Keratinocyte (primary cell): ENCODE results near the gene FARP2. TPM values are rescaled to one million over a fixed set of nuclear protein-coding genes. Genes with fewer than 3 reads are reported as not detected.
"Not testable (repeated sequence)": the region's sequence is repeated elsewhere in the genome, so short reads cannot be mapped to it uniquely, and the experiment has no call there.

Experiments used
- DNase-seq: peaks from one replicate; pipeline ENCODE4 v3.0.0-alpha.2; 2011; ENCODE audit warnings: low read depth, missing footprints, low spot score
- FAIRE-seq: peaks from 2 replicates; lab custom pipeline; 2011; peaks lifted over from hg19 to GRCh38; lab: Jason Lieb, UNC
- H2AFZ ChIP-seq: 2 replicates; pipeline ENCODE4 v1.6.0; 2012; ENCODE audit warnings: low read length, control low read depth, inconsistent platforms; ENCODE audit not compliant: control insufficient read depth
- H3K27ac ChIP-seq: 2 replicates; pipeline ENCODE4 v1.5.1; 2011; ENCODE audit warnings: low read length; ENCODE audit not compliant: control insufficient read depth, insufficient read depth
- H3K27me3 ChIP-seq: 3 replicates; pipeline ENCODE4 v1.6.0; 2011; ENCODE audit warnings: low read length; ENCODE audit not compliant: control insufficient read depth, insufficient read depth; ENCODE audit errors: extremely low read depth
- H3K36me3 ChIP-seq, 2 experiments: 2 replicates in 1 of 2; 3 replicates in 1 of 2; pipeline ENCODE4 v1.5.1; 2011; ENCODE audit warnings: low read length in 2 of 2, mild to moderate bottlenecking in 1 of 2; ENCODE audit not compliant: control insufficient read depth in 2 of 2, insufficient read depth in 2 of 2; ENCODE audit errors: extremely low read depth in 1 of 2
- H3K4me1 ChIP-seq: 3 replicates; pipeline ENCODE4 v1.5.1; 2011; ENCODE audit warnings: low read length; ENCODE audit not compliant: control insufficient read depth, insufficient read depth; ENCODE audit errors: extremely low read depth
- H3K4me2 ChIP-seq: 3 replicates; pipeline ENCODE4 v1.6.0; 2011; ENCODE audit warnings: low read depth, low read length; ENCODE audit not compliant: control insufficient read depth, insufficient read depth; ENCODE audit errors: extremely low read depth
- H3K4me3 ChIP-seq, 3 experiments: fragments of 200-600 bp in 1 of 3; sonication (generic) in 1 of 3; 2 replicates in 2 of 3; 3 replicates in 1 of 3; pipeline ENCODE4 v1.5.1; 2011 to 2016; ENCODE audit warnings: low read length in 3 of 3, mild to moderate bottlenecking in 3 of 3, control low read depth in 2 of 3, inconsistent platforms in 1 of 3, low read depth in 1 of 3, mixed read lengths in 1 of 3, mixed run types in 1 of 3, moderate library complexity in 1 of 3; ENCODE audit not compliant: control insufficient read depth in 2 of 3, insufficient read depth in 2 of 3; ENCODE audit errors: extremely low read depth in 1 of 3
- H3K79me2 ChIP-seq: 2 replicates; pipeline ENCODE4 v1.6.0; 2012; ENCODE audit warnings: low read length; ENCODE audit not compliant: control insufficient read depth, insufficient read depth
- H3K9ac ChIP-seq: 3 replicates; pipeline ENCODE4 v1.6.0; 2011; ENCODE audit warnings: low read length; ENCODE audit not compliant: control insufficient read depth, insufficient read depth; ENCODE audit errors: extremely low read depth
- H3K9me1 ChIP-seq: 3 replicates; pipeline ENCODE4 v1.6.0; 2011; ENCODE audit warnings: low read length; ENCODE audit not compliant: control insufficient read depth, insufficient read depth; ENCODE audit errors: extremely low read depth
- H3K9me3 ChIP-seq: 2 replicates; pipeline ENCODE4 v1.5.1; 2012; ENCODE audit warnings: low read depth, low read length; ENCODE audit not compliant: control insufficient read depth
- H4K20me1 ChIP-seq: 3 replicates; pipeline ENCODE4 v1.6.0; 2011; ENCODE audit warnings: low read length; ENCODE audit not compliant: control insufficient read depth, insufficient read depth; ENCODE audit errors: extremely low read depth
- EZH2 ChIP-seq: IDR thresholded peaks from one replicate; pipeline ENCODE4 v1.6.1; 2012; ENCODE audit warnings: inconsistent platforms, mild to moderate bottlenecking, low read length, moderate library complexity
- dilution Hi-C: fragments of 300-500 bp; cut with MboI; formaldehyde crosslinking; loops from one replicate; pipeline ENCODE4 v1.7.0; 2020; ENCODE audit warnings: low sequenced_read_pairs; ENCODE audit not compliant: extremely low pct_ligation_motif_present
- polyA plus RNA-seq, 5 experiments: library from polyadenylated mRNA; depleted of rRNA in 3 of 5; stranded (reverse) in 3 of 5; stranded (forward) in 1 of 5; unstranded in 1 of 5; fragments of >200 nt; gene quantifications; 1 replicate in 1 of 5; 2 replicates in 3 of 5; 3 replicates in 1 of 5; pipeline versions ENCODE4 v1.2.1 to v1.2.3, GENCODE V29; 2011 to 2012; ENCODE audit warnings: missing spikeins in 2 of 5, low read depth in 1 of 5, low replicate concordance in 1 of 5
- TF ChIP-seq, protein P1 (sequence below), 3 experiments: IDR thresholded peaks in 1 of 3; conservative IDR thresholded peaks in 1 of 3; optimal IDR thresholded peaks in 1 of 3; 2 replicates in 2 of 3; 3 replicates in 1 of 3; pipeline versions ENCODE3 to v1.5.1; 2011; ENCODE audit warnings: low read length in 3 of 3, mild to moderate bottlenecking in 3 of 3, moderate library complexity in 2 of 3, control low read depth in 1 of 3, inconsistent platforms in 1 of 3; ENCODE audit not compliant: insufficient read depth in 2 of 3; ENCODE audit errors: extremely low read depth in 1 of 3

FARP2 gene
- polyA plus RNA-seq, 1 donor (not counting 4 experiments of a cell fraction or from before 2014, with no cell fraction given), result 39.3 TPM

- no peak for FAIRE-seq
- Histone ChIP-seq H3K9me1 (no peaks in the 10 kb centered on the region), H3K36me3 (peaks cover 36 to 40% of the 10 kb centered on the region in 2 experiments), H3K4me2 (no peak overlapping the region), H2AFZ (no peak overlapping the region), H3K9ac (no peak overlapping the region), H3K4me3 (no peak overlapping the region), H4K20me1 (peaks cover 3% of the 10 kb centered on the region), H3K79me2 (no peaks in the 10 kb centered on the region), H3K27ac (no peak overlapping the region), H3K27me3 (no peaks in the 10 kb centered on the region), H3K9me3 (no peaks in the 10 kb centered on the region), H3K4me1 (no peaks in the 10 kb centered on the region)
- TF ChIP-seq, protein P1, sequence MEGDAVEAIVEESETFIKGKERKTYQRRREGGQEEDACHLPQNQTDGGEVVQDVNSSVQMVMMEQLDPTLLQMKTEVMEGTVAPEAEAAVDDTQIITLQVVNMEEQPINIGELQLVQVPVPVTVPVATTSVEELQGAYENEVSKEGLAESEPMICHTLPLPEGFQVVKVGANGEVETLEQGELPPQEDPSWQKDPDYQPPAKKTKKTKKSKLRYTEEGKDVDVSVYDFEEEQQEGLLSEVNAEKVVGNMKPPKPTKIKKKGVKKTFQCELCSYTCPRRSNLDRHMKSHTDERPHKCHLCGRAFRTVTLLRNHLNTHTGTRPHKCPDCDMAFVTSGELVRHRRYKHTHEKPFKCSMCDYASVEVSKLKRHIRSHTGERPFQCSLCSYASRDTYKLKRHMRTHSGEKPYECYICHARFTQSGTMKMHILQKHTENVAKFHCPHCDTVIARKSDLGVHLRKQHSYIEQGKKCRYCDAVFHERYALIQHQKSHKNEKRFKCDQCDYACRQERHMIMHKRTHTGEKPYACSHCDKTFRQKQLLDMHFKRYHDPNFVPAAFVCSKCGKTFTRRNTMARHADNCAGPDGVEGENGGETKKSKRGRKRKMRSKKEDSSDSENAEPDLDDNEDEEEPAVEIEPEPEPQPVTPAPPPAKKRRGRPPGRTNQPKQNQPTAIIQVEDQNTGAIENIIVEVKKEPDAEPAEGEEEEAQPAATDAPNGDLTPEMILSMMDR (optimal IDR thresholded peaks at IDR 0.05 in 1 of 3, IDR thresholded peaks at IDR 0.05 in 1 of 3, conservative IDR thresholded peaks at IDR 0.05 in 1 of 3; ENCODE audit: extremely low read depth in 1 of 3, insufficient read depth in 2 of 3, low read length in 3 of 3), result no peak
- no peak for TF ChIP-seq EZH2
- dilution Hi-C loops, result no loop called here
- no peak for DNase-seq
These were observed 61.5 kb downstream of the FARP2 start for GRCh38 chr2:241417626-241418025.

DNA sequence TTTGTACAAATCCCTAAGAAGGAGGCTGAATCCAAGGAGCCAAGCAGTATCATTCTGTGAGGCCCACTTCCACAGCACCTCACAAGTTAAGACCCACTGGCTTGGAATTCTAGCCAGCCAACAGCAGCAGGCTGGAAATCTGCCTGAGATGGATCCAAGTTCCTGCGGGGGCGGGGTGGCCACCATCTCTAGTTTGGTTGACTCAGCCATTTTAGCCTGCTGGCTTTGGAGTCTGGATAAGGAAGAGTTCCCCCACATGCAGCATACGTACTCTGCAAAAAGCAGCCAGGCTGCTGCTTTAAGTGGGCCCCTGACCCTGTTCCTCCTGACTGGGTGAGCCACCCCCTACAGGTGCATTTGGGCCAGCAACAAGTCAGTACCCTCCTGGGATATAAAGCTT lies 65.2 kb downstream of the FARP2 start:
- H3K4me1 ChIP-seq, result no peaks in the 10 kb centered on the region
- H3K9ac ChIP-seq, result no peak overlapping the region
- no peak overlapping the region for H3K27ac ChIP-seq
- no peaks in the 10 kb centered on the region for H3K9me3 ChIP-seq
- no peaks in the 10 kb centered on the region for H3K9me1 ChIP-seq
- no peaks in the 10 kb centered on the region for H4K20me1 ChIP-seq
- FAIRE-seq (no peak), DNase-seq (no peak)
- H3K4me2 ChIP-seq, result no peak overlapping the region
- TF ChIP-seq, protein P1 (optimal IDR thresholded peaks at IDR 0.05 in 1 of 3, IDR thresholded peaks at IDR 0.05 in 1 of 3, conservative IDR thresholded peaks at IDR 0.05 in 1 of 3; ENCODE audit: extremely low read depth in 1 of 3, insufficient read depth in 2 of 3, low read length in 3 of 3), result no peak
- no peak for TF ChIP-seq EZH2
- H3K36me3 ChIP-seq, result peaks cover 17 to 21% of the 10 kb centered on the region in 2 experiments
- H2AFZ ChIP-seq, result no peak overlapping the region
- H3K27me3 ChIP-seq, result no peaks in the 10 kb centered on the region
- no peaks in the 10 kb centered on the region for H3K79me2 ChIP-seq
- H3K4me3 ChIP-seq, result no peak overlapping the region
- dilution Hi-C loops, result no loop called here

GRCh38 chr2:241421942-241422341 lies 65.9 kb downstream of the FARP2 start:
- H3K4me1 ChIP-seq, H3K4me3 ChIP-seq, H3K27me3 ChIP-seq, H2AFZ ChIP-seq, dilution Hi-C loops, H3K27ac ChIP-seq, H3K79me2 ChIP-seq, H3K9ac ChIP-seq, FAIRE-seq, DNase-seq, H3K4me2 ChIP-seq, H3K9me1 ChIP-seq, H3K9me3 ChIP-seq, H4K20me1 ChIP-seq: not testable (repeated sequence)
- H3K36me3 ChIP-seq, result peaks cover 17 to 23% of the 10 kb centered on the region in 2 experiments
